CD4-positive, alpha-beta T cell (primary cell): ENCODE data around the gene C3orf20. TPM values are rescaled to one million over a fixed set of nuclear protein-coding genes. Genes with fewer than 3 reads are reported as not detected.

Experiments used
- ATAC-seq: fragments of 200-7000 bp; cut with Tn5 transposase; one replicate; pipeline ENCODE4 v1.10.0; 2022; ENCODE audit warnings: mild to moderate bottlenecking; ENCODE audit not compliant: poor library complexity
- CTCF ChIA-PET: fragments of 350-600 bp; sonication (Branson Sonifier 250); formaldehyde crosslinking; loops from one replicate; lab custom pipeline; 2021; ENCODE audit warnings: antibody characterized with exemption, inconsistent platforms; lab: Charles Lee
- POLR2A ChIA-PET: fragments of 350-600 bp; sonication (Branson Sonifier 250); formaldehyde crosslinking; loops from one replicate; lab custom pipeline; 2021; ENCODE audit warnings: antibody characterized with exemption, inconsistent platforms; lab: Charles Lee
- DNase-seq, 14 experiments: peaks; one replicate each; pipeline ENCODE4 v3.0.0-alpha.2; 2013 to 2020; ENCODE audit warnings: mixed read lengths in 2 of 14
- H3K27ac ChIP-seq, 2 donors: one replicate each; pipeline versions ENCODE4 v1.5.1 to v1.7.0; 2013; ENCODE audit warnings: low read length in 2 of 2, low read depth in 1 of 2, mild to moderate bottlenecking in 1 of 2
- H3K27me3 ChIP-seq, 2 experiments: 1 replicate in 1 of 2; 2 replicates in 1 of 2; pipeline versions ENCODE4 v1.6.1 to v1.7.0; 2013; ENCODE audit warnings: low read length in 2 of 2, control low read depth in 1 of 2, mild to moderate bottlenecking in 1 of 2, moderate library complexity in 1 of 2; ENCODE audit not compliant: insufficient read depth in 2 of 2, control insufficient read depth in 1 of 2
- H3K36me3 ChIP-seq: one replicate; pipeline ENCODE4 v1.6.1; 2013; ENCODE audit warnings: low read length, control low read depth; ENCODE audit not compliant: insufficient read depth
- H3K4me1 ChIP-seq: one replicate; pipeline ENCODE4 v1.6.1; 2013; ENCODE audit warnings: low read length, control low read depth; ENCODE audit not compliant: insufficient read depth
- H3K4me3 ChIP-seq: one replicate; pipeline ENCODE4 v1.5.1; 2013; ENCODE audit warnings: mild to moderate bottlenecking, low read length, moderate library complexity
- H3K9me3 ChIP-seq, 2 experiments: 1 replicate in 1 of 2; 2 replicates in 1 of 2; pipeline versions ENCODE4 v1.6.1 to v1.7.0; 2013; ENCODE audit warnings: low read length in 2 of 2, mild to moderate bottlenecking in 2 of 2, control low read depth in 1 of 2, moderate library complexity in 1 of 2; ENCODE audit not compliant: control insufficient read depth in 1 of 2, insufficient read depth in 1 of 2
- H3K27ac Mint-ChIP-seq: one replicate; pipeline ENCODE4 v1.8.0; 2020; ENCODE audit warnings: mixed read lengths
- H3K27me3 Mint-ChIP-seq: one replicate; pipeline ENCODE4 v1.8.0; 2021; ENCODE audit warnings: mixed read lengths
- H3K36me3 Mint-ChIP-seq: one replicate; pipeline ENCODE4 v1.8.0; 2021; ENCODE audit warnings: low read depth, mixed read lengths
- H3K4me1 Mint-ChIP-seq: one replicate; pipeline ENCODE4 v1.8.0; 2021; ENCODE audit warnings: low read depth, mixed read lengths
- H3K4me3 Mint-ChIP-seq: one replicate; pipeline ENCODE4 v1.8.0; 2020; ENCODE audit warnings: mild to moderate bottlenecking, mixed read lengths
- H3K9me3 Mint-ChIP-seq: one replicate; pipeline ENCODE4 v1.8.0; 2020; ENCODE audit warnings: mixed read lengths
- intact Hi-C, 2 experiments: fragments of 100-400 bp; cut with DNase I in 1 of 2; cut with micrococcal nuclease in 1 of 2; formaldehyde crosslinking; loops; one replicate each; pipeline versions ENCODE4 v1.15.1 to v1.9.0; 2023 to 2025; cut with DNase I, micrococcal nuclease
- total RNA-seq, 174 experiments: library from RNA in 2 of 174; stranded (reverse) in 2 of 174; gene quantifications; one replicate each; pipeline ENCODE4 v1.2.3 and lab custom pipeline; 2021 to 2026
- TF ChIP-seq, protein P1 (sequence below): fragments of 200-600 bp; IDR thresholded peaks from one replicate; pipeline ENCODE4 v1.8.0; 2022; ENCODE audit warnings: antibody characterized with exemption, mild to moderate bottlenecking

Gene C3orf20
- total RNA-seq, 2 experiments from 2014 or later, result 0.14 TPM; not detected in 1

- Mint-ChIP-seq H3K36me3 (no peaks in the 10 kb centered on the region), H3K9me3 (no peaks in the 10 kb centered on the region), H3K4me1 (peaks cover 5% of the 10 kb centered on the region), H3K4me3 (no peak overlapping the region), H3K27me3 (peaks cover 80% of the 10 kb centered on the region), H3K27ac (no peak overlapping the region)
- intact Hi-C loops, result no loop called here
- DNase-seq (no peak), ATAC-seq (no peak)
- H3K4me3 ChIP-seq, result no peak overlapping the region
- POLR2A ChIA-PET, result no interaction called here
- H3K36me3 ChIP-seq, result no peaks in the 10 kb centered on the region
- CTCF ChIA-PET, result no interaction called here
- H3K27me3 ChIP-seq, result peaks cover 43 to 51% of the 10 kb centered on the region in 2 experiments
- peaks cover 5% of the 10 kb centered on the region for H3K4me1 ChIP-seq
- TF ChIP-seq, protein P1, sequence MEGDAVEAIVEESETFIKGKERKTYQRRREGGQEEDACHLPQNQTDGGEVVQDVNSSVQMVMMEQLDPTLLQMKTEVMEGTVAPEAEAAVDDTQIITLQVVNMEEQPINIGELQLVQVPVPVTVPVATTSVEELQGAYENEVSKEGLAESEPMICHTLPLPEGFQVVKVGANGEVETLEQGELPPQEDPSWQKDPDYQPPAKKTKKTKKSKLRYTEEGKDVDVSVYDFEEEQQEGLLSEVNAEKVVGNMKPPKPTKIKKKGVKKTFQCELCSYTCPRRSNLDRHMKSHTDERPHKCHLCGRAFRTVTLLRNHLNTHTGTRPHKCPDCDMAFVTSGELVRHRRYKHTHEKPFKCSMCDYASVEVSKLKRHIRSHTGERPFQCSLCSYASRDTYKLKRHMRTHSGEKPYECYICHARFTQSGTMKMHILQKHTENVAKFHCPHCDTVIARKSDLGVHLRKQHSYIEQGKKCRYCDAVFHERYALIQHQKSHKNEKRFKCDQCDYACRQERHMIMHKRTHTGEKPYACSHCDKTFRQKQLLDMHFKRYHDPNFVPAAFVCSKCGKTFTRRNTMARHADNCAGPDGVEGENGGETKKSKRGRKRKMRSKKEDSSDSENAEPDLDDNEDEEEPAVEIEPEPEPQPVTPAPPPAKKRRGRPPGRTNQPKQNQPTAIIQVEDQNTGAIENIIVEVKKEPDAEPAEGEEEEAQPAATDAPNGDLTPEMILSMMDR, result no peak
- H3K27ac ChIP-seq, result no peak overlapping the region
- H3K9me3 ChIP-seq, result no peaks in the 10 kb centered on the region
Measured at GRCh38 chr3:14810070-14810791, 135.3 kb downstream of the C3orf20 start.

DNA sequence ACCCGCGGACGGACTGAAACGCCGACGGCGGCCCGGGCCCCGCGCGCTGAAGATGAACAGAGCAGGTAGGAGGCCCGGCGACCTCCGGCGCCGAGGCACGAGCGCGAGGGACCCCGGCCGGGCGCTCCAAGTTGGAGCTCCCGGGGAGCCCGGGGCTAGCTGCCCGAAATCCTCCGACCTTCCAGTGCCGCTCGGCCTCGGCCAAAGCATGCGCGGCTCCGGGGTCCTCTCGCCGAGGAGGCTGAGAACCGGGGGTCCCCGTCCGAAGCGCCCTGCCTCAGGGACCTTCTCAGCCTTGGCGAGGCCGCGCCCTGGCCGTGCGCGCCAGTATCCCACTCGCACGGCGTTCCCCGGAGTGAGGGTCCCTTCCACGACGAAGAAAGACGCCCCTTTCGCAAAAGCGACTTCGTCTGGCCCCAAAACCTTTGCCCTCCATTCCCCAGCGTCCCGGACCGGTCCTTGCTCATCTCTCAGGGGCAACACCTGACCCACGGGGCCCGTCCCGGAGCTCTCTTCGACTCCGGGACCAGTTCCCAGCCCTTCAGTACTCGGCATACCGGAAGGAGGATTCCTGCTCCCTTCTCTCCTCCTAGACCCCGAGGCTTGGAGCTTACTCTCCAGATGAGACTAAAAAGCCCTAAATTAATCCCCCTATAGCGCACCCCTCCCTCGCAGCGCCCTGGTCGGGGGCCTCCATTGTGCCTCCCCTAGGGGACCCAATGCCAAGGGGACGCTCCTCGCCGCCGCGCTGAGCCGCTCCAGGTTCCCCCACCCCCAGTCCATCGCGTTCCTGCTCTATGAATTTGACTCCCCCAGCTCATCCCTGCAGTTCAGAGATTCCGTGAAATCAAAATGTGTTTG, 136.1 kb downstream of the C3orf20 start:
- no peaks in the 10 kb centered on the region for H3K36me3 ChIP-seq
- no peak overlapping the region for H3K27ac ChIP-seq
- H3K9me3 Mint-ChIP-seq, result no peaks in the 10 kb centered on the region
- H3K4me1 ChIP-seq, result peaks cover 5% of the 10 kb centered on the region
- TF ChIP-seq, protein P1, result no peak
- no peak for ATAC-seq
- H3K4me3 ChIP-seq, result no peak overlapping the region
- H3K4me1 Mint-ChIP-seq, result peaks cover 5% of the 10 kb centered on the region
- intact Hi-C loops, result no loop called here
- H3K9me3 ChIP-seq, result no peaks in the 10 kb centered on the region
- peaks cover 86% of the 10 kb centered on the region for H3K27me3 Mint-ChIP-seq
- DNase-seq, result no peak
- no peak overlapping the region for H3K4me3 Mint-ChIP-seq
- ChIA-PET POLR2A (no interaction called here), CTCF (no interaction called here)
- no peak overlapping the region for H3K27ac Mint-ChIP-seq
- H3K36me3 Mint-ChIP-seq, result no peaks in the 10 kb centered on the region
- H3K27me3 ChIP-seq, result peaks cover 43 to 51% of the 10 kb centered on the region in 2 experiments

DNA sequence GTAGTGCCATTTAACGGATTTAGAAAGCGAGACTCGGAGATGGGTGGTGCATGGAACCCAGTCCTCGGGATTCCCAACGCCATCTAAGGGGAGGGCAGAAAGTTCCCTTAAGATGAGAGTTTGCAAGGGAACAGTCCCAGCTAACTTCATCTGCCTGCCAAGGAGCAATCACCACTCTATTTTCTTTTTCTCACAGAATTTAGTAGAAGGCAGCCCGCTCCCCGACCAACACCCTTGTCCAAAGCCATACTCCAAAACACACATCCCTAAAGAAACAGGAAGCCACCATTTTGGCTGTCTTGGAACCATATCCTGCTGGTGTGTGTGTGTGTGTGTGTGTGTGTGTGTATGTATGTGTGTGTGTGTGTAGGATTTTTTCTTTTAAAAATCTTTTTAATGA, 136.7 kb downstream of the C3orf20 start:
- H3K9me3 Mint-ChIP-seq, result no peaks in the 10 kb centered on the region
- no peaks in the 10 kb centered on the region for H3K36me3 ChIP-seq
- H3K27ac ChIP-seq, result no peak overlapping the region
- H3K9me3 ChIP-seq, result no peaks in the 10 kb centered on the region
- peaks cover 5% of the 10 kb centered on the region for H3K4me1 ChIP-seq
- H3K4me3 Mint-ChIP-seq, result no peak overlapping the region
- TF ChIP-seq, protein P1, result no peak
- H3K36me3 Mint-ChIP-seq, result no peaks in the 10 kb centered on the region
- POLR2A ChIA-PET, result no interaction called here
- H3K27ac Mint-ChIP-seq, result no peak overlapping the region
- CTCF ChIA-PET, result no interaction called here
- DNase-seq (no peak), ATAC-seq (no peak)
- no peak overlapping the region for H3K4me3 ChIP-seq
- peaks cover 5% of the 10 kb centered on the region for H3K4me1 Mint-ChIP-seq
- H3K27me3 ChIP-seq, result peaks cover 43 to 51% of the 10 kb centered on the region in 2 experiments
- H3K27me3 Mint-ChIP-seq, result peaks cover 87% of the 10 kb centered on the region
- intact Hi-C loops, result no loop called here
